ENCODE results near the gene MEGF8.
A peak's percentile ranks its signal among the peaks of the same experiment; 100 is the strongest.

Gene MEGF8

GRCh38 chr19:42345191-42345812, 19.9 kb downstream of the MEGF8 start:
- DNase-seq (ENCODE audit: low read depth, low spot score), result no peak
- H3K4me3 ChIP-seq (ENCODE audit: low read length), result no peak overlapping the region

- DNase-seq (ENCODE audit: low read depth, low spot score), result no peak
- H3K4me3 ChIP-seq (ENCODE audit: low read length), result no peak overlapping the region
These were observed 22.8 kb downstream of the MEGF8 start for GRCh38 chr19:42348211-42348610.

GRCh38 chr19:42349378-42350107, 24.1 kb downstream of the MEGF8 start:
- DNase-seq (ENCODE audit: low read depth, low spot score), result no peak
- no peak overlapping the region for H3K4me3 ChIP-seq (ENCODE audit: low read length)

GRCh38 chr19:42350417-42350816, 25.0 kb downstream of the MEGF8 start:
- no peak overlapping the region for H3K4me3 ChIP-seq (ENCODE audit: low read length)
- DNase-seq (ENCODE audit: low read depth, low spot score), result no peak

GRCh38 chr19:42351079-42351735, 25.8 kb downstream of the MEGF8 start:
- DNase-seq (ENCODE audit: low read depth, low spot score), result no peak
- H3K4me3 ChIP-seq (ENCODE audit: low read length), result no peak overlapping the region

- no peak overlapping the region for H3K4me3 ChIP-seq (ENCODE audit: low read length)
- DNase-seq (ENCODE audit: low read depth, low spot score), result peak; percentile 30
These were observed 27.1 kb downstream of the MEGF8 start for GRCh38 chr19:42352301-42353259.

- DNase-seq (ENCODE audit: low read depth, low spot score), result no peak
- H3K4me3 ChIP-seq (ENCODE audit: low read length), result no peak overlapping the region
These were observed 28.0 kb downstream of the MEGF8 start for GRCh38 chr19:42353341-42354015.

GRCh38 chr19:42355896-42356295, 30.5 kb downstream of the MEGF8 start:
- no peak for DNase-seq (ENCODE audit: low read depth, low spot score)
- H3K4me3 ChIP-seq (ENCODE audit: low read length), result no peak overlapping the region

- no peak overlapping the region for H3K4me3 ChIP-seq (ENCODE audit: low read length)
- DNase-seq (ENCODE audit: low read depth, low spot score), result no peak
These were observed 31.3 kb downstream of the MEGF8 start for GRCh38 chr19:42356686-42357085.

- H3K4me3 ChIP-seq (ENCODE audit: low read length), result no peak overlapping the region
- DNase-seq (ENCODE audit: low read depth, low spot score), result no peak
These were observed 31.9 kb downstream of the MEGF8 start for GRCh38 chr19:42357290-42357689.

GRCh38 chr19:42360787-42361544, 35.5 kb downstream of the MEGF8 start:
- H3K4me3 ChIP-seq (ENCODE audit: low read length), result no peak overlapping the region
- DNase-seq (ENCODE audit: low read depth, low spot score), result no peak

- no peak for DNase-seq (ENCODE audit: low read depth, low spot score)
- no peak overlapping the region for H3K4me3 ChIP-seq (ENCODE audit: low read length)
These were observed 36.1 kb downstream of the MEGF8 start for GRCh38 chr19:42361545-42361910.

GRCh38 chr19:42362342-42362741, 36.9 kb downstream of the MEGF8 start:
- no peak for DNase-seq (ENCODE audit: low read depth, low spot score)
- H3K4me3 ChIP-seq (ENCODE audit: low read length), result no peak overlapping the region

- no peak for DNase-seq (ENCODE audit: low read depth, low spot score)
- H3K4me3 ChIP-seq (ENCODE audit: low read length), result no peak overlapping the region
These were observed 37.5 kb downstream of the MEGF8 start for GRCh38 chr19:42362891-42363440.

GRCh38 chr19:42363614-42364346, 38.3 kb downstream of the MEGF8 start:
- no peak for DNase-seq (ENCODE audit: low read depth, low spot score)
- H3K4me3 ChIP-seq (ENCODE audit: low read length), result no peak overlapping the region

- DNase-seq (ENCODE audit: low read depth, low spot score), result no peak
- H3K4me3 ChIP-seq (ENCODE audit: low read length), result no peak overlapping the region
These were observed 41.2 kb downstream of the MEGF8 start for GRCh38 chr19:42366673-42367072.

- no peak for DNase-seq (ENCODE audit: low read depth, low spot score)
- H3K4me3 ChIP-seq (ENCODE audit: low read length), result no peak overlapping the region
These were observed 42.5 kb downstream of the MEGF8 start for GRCh38 chr19:42367929-42368328.

Measured in Jurkat, Clone E6-1 (cell line).